Muscle layer of colon (tissue), 2 donors: ENCODE data around the gene STK40.
A peak's percentile ranks its signal among the peaks of the same experiment; 100 is the strongest.

Source experiments
- H3K27ac ChIP-seq: one replicate; pipeline ENCODE4 v1.7.0; 2013; ENCODE audit warnings: low read depth, mild to moderate bottlenecking, low read length, moderate library complexity
- H3K27me3 ChIP-seq, 2 donors: one replicate each; pipeline ENCODE4 v1.7.0; 2013; ENCODE audit warnings: low read length in 2 of 2, mild to moderate bottlenecking in 2 of 2; ENCODE audit not compliant: insufficient read depth in 2 of 2, control insufficient read depth in 1 of 2
- H3K36me3 ChIP-seq: one replicate; pipeline ENCODE4 v1.7.0; 2013; ENCODE audit warnings: mild to moderate bottlenecking, low read length; ENCODE audit not compliant: insufficient read depth
- H3K4me1 ChIP-seq: one replicate; pipeline ENCODE4 v1.7.0; 2013; ENCODE audit warnings: mild to moderate bottlenecking, low read length; ENCODE audit not compliant: insufficient read depth
- H3K4me3 ChIP-seq, 2 donors: one replicate each; pipeline ENCODE4 v1.7.0; 2013; ENCODE audit warnings: low read length in 2 of 2, low read depth in 1 of 2, mild to moderate bottlenecking in 1 of 2, moderate library complexity in 1 of 2
- H3K9ac ChIP-seq: one replicate; pipeline ENCODE4 v1.7.0; 2013; ENCODE audit warnings: low read length
- H3K9me3 ChIP-seq: one replicate; pipeline ENCODE4 v1.7.0; 2013; ENCODE audit warnings: mild to moderate bottlenecking, low read length
- donor health status: abdominal sarcoma.
- donor health status: Adenocarcinoma of cecum.

STK40 gene

DNA sequence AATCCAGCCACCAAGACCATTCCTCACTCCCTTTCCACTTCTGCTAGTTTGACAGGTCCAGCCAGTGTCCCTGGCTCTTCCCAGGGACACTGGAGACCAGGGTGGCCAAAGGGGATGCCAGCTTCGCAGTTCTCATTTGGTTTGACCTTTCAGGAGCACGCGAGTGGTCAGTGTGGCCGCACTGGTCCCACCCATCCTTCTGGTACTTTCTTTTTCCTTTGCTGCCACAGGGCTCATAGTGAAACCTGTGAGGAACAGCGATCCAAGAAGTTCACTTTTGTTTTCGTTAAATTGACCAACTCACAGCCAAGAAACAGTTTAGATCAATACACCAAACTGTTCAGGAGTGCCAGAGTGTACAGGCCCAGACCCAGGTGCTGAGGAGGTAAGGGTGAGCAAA, 47.9 kb downstream of the STK40 start:
- Histone ChIP-seq H3K4me1 (no peaks in the 10 kb centered on the region), H3K27ac (no peak overlapping the region)

DNA sequence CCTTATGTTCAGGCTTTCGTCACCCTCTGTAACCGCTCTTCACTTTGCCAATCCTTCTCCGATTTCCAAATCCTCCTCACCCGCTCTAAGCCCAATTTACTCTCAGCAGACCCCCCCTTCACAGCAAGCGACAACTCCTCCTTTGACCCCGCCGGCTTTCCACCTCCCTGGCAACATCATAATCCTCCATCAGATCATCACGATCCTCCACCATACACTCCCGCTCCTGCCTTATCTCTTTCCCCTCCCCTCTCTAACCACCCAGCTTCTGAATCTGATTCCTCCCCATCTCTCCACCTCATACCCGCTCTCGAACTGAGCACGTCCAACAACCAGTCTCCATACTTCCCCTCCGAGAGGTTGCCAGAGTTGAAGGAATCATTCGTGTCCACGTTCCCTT, 54.8 kb downstream of the STK40 start:
- H3K9ac ChIP-seq, result no peak overlapping the region
- no peaks in the 10 kb centered on the region for H3K9me3 ChIP-seq
- no peaks in the 10 kb centered on the region for H3K4me1 ChIP-seq
- no peak overlapping the region for H3K27ac ChIP-seq
- no peak overlapping the region for H3K4me3 ChIP-seq
- H3K27me3 ChIP-seq, result no peaks in the 10 kb centered on the region
- H3K36me3 ChIP-seq, result no peaks in the 10 kb centered on the region

More for the DNA sequence above, 47.9 kb downstream of the STK40 start:
- H3K9me3 ChIP-seq, result no peaks in the 10 kb centered on the region
- no peak overlapping the region for H3K4me3 ChIP-seq
- H3K27me3 ChIP-seq, result no peaks in the 10 kb centered on the region
- H3K9ac ChIP-seq, result no peak overlapping the region
- peaks cover 9% of the 10 kb centered on the region for H3K36me3 ChIP-seq

DNA sequence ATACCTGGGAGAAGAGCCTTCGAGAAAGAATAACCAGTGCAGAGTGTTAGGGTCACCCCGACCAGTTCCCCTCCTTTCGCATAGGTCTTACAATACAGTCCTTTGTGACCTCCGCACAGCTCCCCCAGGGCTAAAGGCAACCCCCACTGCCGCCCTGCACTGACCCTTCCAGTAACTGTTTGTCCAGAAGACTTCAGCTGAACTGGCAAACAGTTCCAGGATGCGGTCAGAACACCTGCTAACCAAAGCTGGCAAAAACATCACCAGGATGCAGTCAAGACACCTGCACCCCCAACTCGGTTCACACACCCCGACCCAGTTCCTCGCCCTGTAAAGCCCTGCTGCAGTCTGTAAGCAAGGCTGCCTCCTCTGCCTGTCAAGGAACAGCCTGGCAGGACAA, 55.9 kb downstream of the STK40 start:
- H3K36me3 ChIP-seq, result no peaks in the 10 kb centered on the region
- no peaks in the 10 kb centered on the region for H3K9me3 ChIP-seq
- H3K4me3 ChIP-seq, result no peak overlapping the region
- no peaks in the 10 kb centered on the region for H3K27me3 ChIP-seq
- no peak overlapping the region for H3K27ac ChIP-seq
- H3K9ac ChIP-seq, result no peak overlapping the region
- H3K4me1 ChIP-seq, result no peaks in the 10 kb centered on the region

DNA sequence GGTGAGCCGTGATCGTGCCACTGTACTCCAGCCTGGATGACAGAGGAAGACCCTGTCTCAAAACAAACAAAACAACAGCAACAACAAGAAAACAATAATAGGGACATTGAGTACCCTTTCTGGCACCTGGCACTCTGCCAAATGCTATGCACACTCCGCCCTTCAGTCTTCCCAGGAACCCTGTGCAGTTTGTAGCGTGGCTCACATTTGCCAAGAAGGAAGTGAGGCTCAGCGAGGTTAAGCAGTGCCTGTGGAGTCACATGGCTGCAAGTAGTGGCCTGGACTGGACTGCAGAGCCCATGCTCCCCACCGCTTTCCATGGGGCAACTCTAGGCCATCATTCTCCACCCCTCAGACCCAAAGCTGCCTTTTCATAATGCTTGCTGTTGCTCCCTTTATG, 57.0 kb downstream of the STK40 start:
- H3K9me3 ChIP-seq, result no peaks in the 10 kb centered on the region
- H3K36me3 ChIP-seq, result no peaks in the 10 kb centered on the region
- no peak overlapping the region for H3K9ac ChIP-seq
- no peaks in the 10 kb centered on the region for H3K27me3 ChIP-seq
- H3K27ac ChIP-seq, result no peak overlapping the region
- H3K4me3 ChIP-seq, result no peak overlapping the region
- H3K4me1 ChIP-seq, result peaks cover 10% of the 10 kb centered on the region

DNA sequence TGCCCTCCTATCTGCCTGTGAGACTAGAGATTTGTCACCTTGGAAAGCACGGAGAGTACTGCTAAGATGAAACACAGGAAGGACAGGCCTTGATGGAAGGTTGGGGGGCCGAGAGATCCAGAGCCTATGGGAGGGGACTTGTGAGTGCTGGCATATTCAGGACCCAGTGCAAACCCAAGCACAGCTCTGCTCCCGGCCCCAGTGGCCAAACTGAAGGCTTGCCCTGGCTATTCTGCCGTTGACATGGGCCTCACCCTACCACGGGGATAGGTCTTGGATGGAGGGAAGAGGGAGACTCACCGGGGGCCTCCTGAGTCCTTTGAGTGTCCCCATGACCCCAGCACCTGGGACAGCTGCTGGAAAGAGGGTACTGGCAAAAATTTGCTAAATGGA, 57.6 kb downstream of the STK40 start:
- Histone ChIP-seq H3K9me3 (no peaks in the 10 kb centered on the region), H3K4me1 (peaks cover 10% of the 10 kb centered on the region), H3K9ac (no peak overlapping the region), H3K27ac (no peak overlapping the region), H3K4me3 (no peak overlapping the region), H3K36me3 (no peaks in the 10 kb centered on the region), H3K27me3 (no peaks in the 10 kb centered on the region)

DNA sequence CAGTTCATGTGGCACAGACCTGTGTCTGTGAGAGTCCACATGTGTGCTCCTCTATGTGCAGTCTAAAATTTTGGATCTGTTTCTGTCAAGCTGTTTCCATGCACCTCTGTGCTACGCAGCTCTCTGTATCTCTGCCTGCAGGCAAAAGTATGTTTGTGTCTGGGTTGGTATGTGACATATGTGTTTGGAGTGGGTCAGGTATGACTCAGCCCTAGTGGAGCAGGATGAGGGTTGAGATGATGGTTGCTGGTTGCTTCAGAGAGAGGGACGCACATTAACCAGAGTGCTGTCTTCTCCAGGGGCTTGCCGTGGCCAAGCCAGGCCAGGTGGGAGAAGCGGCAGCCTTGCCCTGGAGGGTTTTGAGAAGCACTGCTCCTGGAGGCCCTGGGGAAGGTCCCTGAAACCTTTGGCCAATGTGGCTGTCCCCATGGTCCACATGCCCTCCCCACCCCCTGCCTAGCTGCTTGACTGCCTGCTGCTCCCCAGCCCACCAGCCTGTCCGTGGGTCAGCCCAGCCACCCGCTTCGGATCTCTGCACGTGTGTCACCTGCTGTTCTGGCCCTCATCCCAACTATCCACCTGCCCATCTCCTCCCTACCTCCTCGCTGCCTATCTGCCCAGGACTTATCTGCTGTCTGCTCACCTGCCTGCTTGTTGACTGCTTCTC, 58.2 kb downstream of the STK40 start:
- H3K9me3 ChIP-seq, result no peaks in the 10 kb centered on the region
- H3K27me3 ChIP-seq, result no peaks in the 10 kb centered on the region
- H3K4me3 ChIP-seq, result no peak overlapping the region
- H3K27ac ChIP-seq, result no peak overlapping the region
- H3K9ac ChIP-seq, result no peak overlapping the region
- peaks cover 10% of the 10 kb centered on the region for H3K4me1 ChIP-seq
- no peaks in the 10 kb centered on the region for H3K36me3 ChIP-seq

DNA sequence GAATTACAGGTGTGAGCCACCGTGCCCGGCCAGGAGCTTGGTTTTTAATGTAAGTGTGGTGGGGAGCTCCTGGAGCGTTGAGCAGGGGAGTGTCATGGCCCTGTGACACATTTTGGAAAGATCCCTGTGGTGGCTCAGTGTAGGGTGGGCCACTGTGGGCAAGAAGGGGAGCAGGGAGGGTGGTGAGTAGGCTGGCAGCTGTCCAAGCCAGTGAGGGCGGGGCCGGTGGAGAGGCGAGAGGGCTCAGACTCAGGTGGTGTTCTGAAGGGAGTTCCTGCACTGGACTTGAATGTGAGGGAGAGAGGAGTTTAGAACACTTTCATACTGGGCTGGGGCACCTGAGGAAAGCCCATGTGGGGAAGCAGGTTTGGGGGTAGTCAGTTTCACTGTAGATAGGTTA, 59.2 kb downstream of the STK40 start:
- Histone ChIP-seq H3K4me1 (peaks cover 16% of the 10 kb centered on the region), H3K27ac (no peak overlapping the region), H3K9me3 (no peaks in the 10 kb centered on the region), H3K9ac (no peak overlapping the region), H3K27me3 (no peaks in the 10 kb centered on the region), H3K4me3 (no peak overlapping the region), H3K36me3 (no peaks in the 10 kb centered on the region)

DNA sequence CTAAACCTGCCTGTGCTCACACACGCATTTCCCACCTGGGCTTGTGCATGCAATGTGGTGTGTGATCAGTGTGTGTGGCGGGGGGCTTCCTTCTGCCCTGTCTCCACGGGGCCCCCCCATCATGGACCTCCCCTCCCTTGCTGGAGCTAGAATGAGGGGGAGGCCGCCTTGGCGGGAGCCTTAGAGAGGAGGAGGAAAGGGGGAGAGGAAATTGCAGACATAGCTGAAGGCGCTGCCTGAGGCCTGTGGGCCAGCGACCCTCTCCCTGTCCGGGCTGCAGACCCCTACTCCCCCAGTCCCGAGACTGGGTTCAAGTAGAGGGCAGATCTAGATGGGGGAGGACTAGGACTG, 61.4 kb downstream of the STK40 start:
- Histone ChIP-seq H3K4me1 (peaks cover 18% of the 10 kb centered on the region), H3K4me3 (no peak overlapping the region), H3K27ac (peak overlapping the region; percentile 70), H3K27me3 (no peaks in the 10 kb centered on the region), H3K9me3 (no peaks in the 10 kb centered on the region), H3K9ac (no peak overlapping the region), H3K36me3 (no peaks in the 10 kb centered on the region)

DNA sequence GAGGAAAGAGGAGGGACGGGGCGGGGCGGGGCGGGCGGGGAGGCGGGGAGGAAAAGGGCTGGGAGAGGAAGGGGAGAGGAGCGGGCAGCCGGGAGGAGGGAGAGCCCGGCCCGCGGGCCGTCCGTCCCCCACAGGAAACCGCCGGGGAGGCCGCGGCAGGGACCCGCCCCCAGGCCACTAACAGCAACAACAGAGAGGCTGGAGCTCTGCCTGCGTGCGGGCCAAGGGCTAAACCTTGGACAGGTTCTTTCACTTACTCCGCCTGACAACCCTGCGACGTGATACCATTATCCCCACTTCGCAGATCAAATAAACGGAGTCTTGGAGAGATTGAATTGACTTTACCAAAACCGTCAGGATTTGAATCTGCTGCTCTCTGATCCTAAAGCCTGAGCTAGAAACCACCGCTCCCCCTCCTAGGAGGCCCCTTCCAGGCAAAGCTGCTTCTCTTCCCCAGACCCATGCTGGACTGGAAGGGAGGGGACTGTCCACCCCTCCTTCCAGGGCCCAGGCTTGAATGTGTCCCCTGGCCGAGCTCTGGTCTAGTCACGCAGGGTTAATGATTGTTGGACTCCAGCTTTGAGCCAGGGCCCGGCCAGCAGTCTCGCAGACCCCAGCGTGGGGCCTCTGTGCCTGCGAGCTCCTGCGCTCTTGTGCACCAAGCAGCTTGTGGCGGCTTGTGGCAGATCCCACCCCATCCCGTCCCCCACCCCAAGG, 61.9 kb downstream of the STK40 start, which contains the start of gene EVA1B:
Gene EVA1B (minus strand): TSS at position 10 of the 717 bp plus-strand sequence. CDS start 608 bp downstream, outside the sequence.
- no peaks in the 10 kb centered on the region for H3K9me3 ChIP-seq

DNA sequence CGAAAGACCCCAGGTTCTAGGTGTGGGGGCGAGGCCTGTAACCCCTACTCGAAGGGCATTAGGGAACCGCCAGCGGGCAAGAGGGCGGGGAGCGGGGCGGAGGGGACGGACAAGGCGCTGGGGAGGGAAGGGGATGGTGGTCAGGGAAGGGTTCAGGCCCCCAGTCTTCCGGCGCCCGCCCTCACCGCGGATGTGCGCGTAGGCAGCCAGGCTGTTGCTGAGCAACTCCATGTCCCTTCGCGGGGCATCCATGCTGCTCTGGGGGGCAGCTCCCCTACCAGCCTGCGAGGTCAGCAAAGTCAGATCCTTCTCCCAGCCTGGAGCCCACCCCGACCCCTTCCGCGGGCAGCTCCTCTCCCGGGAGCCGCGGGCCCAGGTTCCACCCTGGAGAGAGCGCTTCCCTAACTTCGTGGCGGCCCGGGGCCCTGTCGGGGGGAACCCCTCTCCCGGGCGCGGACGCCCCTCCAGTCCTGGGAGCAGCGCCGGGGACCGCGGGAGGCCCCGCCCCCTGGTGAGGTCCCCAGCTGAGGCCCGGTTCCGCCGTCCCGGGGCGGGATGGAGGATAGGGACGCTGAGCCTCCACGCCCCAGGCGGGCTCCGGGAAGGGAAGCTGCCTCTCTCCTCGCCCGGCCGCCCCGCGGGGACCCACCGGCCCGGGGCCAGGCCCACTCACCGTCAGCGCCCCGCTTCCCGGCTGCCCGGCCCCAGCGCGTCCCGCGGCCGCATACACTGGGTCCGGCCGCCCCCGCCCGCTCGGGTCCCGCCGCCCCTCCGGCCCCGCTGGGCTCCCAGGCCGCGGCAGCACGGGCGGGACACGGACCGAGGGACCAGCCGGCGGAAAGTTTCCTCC, 62.7 kb downstream of the STK40 start:
- Histone ChIP-seq H3K27me3 (no peaks in the 10 kb centered on the region), H3K36me3 (no peaks in the 10 kb centered on the region), H3K4me3 (peak overlapping the region; percentile 50 to 55), H3K4me1 (peaks cover 18% of the 10 kb centered on the region), H3K9ac (no peak overlapping the region), H3K27ac (peak overlapping the region; percentile 47), H3K9me3 (no peaks in the 10 kb centered on the region)

More for the DNA sequence above, 61.9 kb downstream of the STK40 start, which contains the start of gene EVA1B:
- Histone ChIP-seq H3K4me3 (peak within 1 kb of the TSS; percentile 58 to 64), H3K36me3 (no peaks in the 10 kb centered on the region), H3K27ac (peak within 1 kb of the TSS; percentile 70), H3K9ac (no peak within 1 kb of the TSS), H3K4me1 (peaks cover 18% of the 10 kb centered on the region), H3K27me3 (no peaks in the 10 kb centered on the region)

DNA sequence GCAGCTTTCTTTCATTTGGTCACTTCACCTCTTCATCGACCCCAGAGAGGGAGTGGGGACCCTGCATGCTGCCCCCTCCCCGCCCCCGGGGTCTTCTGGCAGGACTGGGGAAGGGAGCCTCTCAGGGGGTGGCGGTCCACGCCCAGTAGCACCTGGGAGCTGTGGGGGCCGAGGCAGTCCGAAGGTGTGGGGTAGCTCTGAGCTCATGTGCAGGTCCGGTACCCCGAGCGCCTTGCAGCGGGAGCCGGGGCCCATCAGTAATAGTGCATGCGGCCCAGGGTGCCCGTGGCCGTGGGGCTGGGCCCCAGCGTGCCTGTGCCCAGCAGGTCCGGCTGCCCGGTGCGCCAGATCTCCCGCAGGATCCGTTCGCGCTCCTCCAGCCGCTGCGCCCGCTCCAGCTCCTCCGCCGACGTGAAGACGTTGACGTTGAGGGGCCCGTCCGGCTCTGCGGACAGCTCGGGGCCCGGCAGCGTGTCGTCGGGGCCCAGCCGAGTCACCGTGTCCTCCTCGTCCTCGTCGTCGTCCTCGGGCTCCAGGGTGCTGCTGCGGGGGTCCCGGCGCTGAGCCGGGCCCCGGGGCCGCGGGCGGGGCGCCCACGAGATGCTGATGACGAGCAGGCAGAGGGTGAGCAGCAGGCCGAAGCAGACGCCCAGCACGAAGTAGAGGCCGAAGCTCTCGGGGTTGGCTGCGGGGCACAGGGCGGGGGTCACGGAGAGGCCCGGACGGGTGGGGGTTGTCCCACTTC, 63.5 kb downstream of the STK40 start:
- H3K9me3 ChIP-seq, result no peaks in the 10 kb centered on the region
- H3K27ac ChIP-seq, result no peak overlapping the region
- no peaks in the 10 kb centered on the region for H3K27me3 ChIP-seq
- no peaks in the 10 kb centered on the region for H3K36me3 ChIP-seq
- H3K4me1 ChIP-seq, result peaks cover 18% of the 10 kb centered on the region
- H3K4me3 ChIP-seq, result peak overlapping the region in 1 of 2 donors; percentile 55
- no peak overlapping the region for H3K9ac ChIP-seq
